Naive thymus-derived CD8-positive, alpha-beta T cell (primary cell): ENCODE measurements around the gene ATP11A. TPM values are rescaled to one million over a fixed set of nuclear protein-coding genes. Genes with fewer than 3 reads are reported as not detected.

Experiments used
- ATAC-seq, 2 donors: fragments of 150-1000 bp; cut with Tn5 transposase in 1 of 2; sonication (Bioruptor Pico), chemical (Tn5 transposase) in 1 of 2; 1 replicate in 1 of 2; 2 replicates in 1 of 2; pipeline ENCODE4 v1.10.0; 2021; ENCODE audit warnings: mild to moderate bottlenecking in 2 of 2, moderate library complexity in 2 of 2
- POLR2A ChIA-PET: fragments of 350-600 bp; sonication (Branson Sonifier 250); formaldehyde crosslinking; loops from one replicate; lab custom pipeline; 2021; ENCODE audit warnings: antibody characterized with exemption; lab: Charles Lee
- DNase-seq, 10 donors: peaks; one replicate each; pipeline versions ENCODE4 v3.0.0 to v3.0.0-alpha.2; 2020 to 2022
- H3K27ac Mint-ChIP-seq, 10 donors: one replicate each; pipeline ENCODE4 v1.8.0; 2020 to 2022; ENCODE audit warnings: mild to moderate bottlenecking in 10 of 10, mixed read lengths in 10 of 10, moderate library complexity in 4 of 10, inconsistent platforms in 1 of 10
- H3K27me3 Mint-ChIP-seq, 5 donors: one replicate each; pipeline ENCODE4 v1.8.0; 2021 to 2022; ENCODE audit warnings: mixed read lengths in 5 of 5
- H3K36me3 Mint-ChIP-seq, 3 donors: one replicate each; pipeline ENCODE4 v1.8.0; 2020 to 2022; ENCODE audit warnings: mixed read lengths in 3 of 3, mild to moderate bottlenecking in 2 of 3, inconsistent platforms in 1 of 3
- H3K4me1 Mint-ChIP-seq, 4 donors: one replicate each; pipeline ENCODE4 v1.8.0; 2021 to 2022; ENCODE audit warnings: mixed read lengths in 4 of 4
- H3K4me3 Mint-ChIP-seq, 10 donors: one replicate each; pipeline ENCODE4 v1.8.0; 2020 to 2022; ENCODE audit warnings: mild to moderate bottlenecking in 10 of 10, mixed read lengths in 10 of 10, moderate library complexity in 6 of 10, inconsistent platforms in 1 of 10
- H3K9me3 Mint-ChIP-seq, 9 donors: one replicate each; pipeline ENCODE4 v1.8.0; 2020 to 2022; ENCODE audit warnings: mixed read lengths in 9 of 9, mild to moderate bottlenecking in 3 of 9, inconsistent platforms in 1 of 9, moderate library complexity in 1 of 9
- polyA plus RNA-seq, 3 donors: library from polyadenylated mRNA; unstranded; fragments of 300-500 nt; fragmentation: Illumina TruSeq; gene quantifications; one replicate each; pipeline ENCODE4 v1.2.3, GENCODE V29; 2021
- total RNA-seq, 8 experiments: library from RNA in 2 of 8; stranded (reverse) in 2 of 8; gene quantifications; one replicate each; pipeline ENCODE4 v1.2.3 and lab custom pipeline; 2021 to 2026

The ATP11A gene
- 10 to 100 TPM; 21.5 to 23.9 TPM for total RNA-seq
- 1 to 10 TPM in 2 of 3 donors, under 1 TPM in 1; 0.76 to 3.1 (median 2.0) TPM for polyA plus RNA-seq
- 7.1 to 29.0 (median 22.1) reads per million in 6 experiments for total RNA-seq (lab: John Stamatoyannopoulos, UW)

GRCh38 chr13:112689303-112690245 is at the start of gene ATP11A:
ATP11A (plus strand) TSS chr13:112690038; CDS start chr13:112690417, 379 bp downstream.
- POLR2A ChIA-PET, result no interaction called here
- no peaks in the 10 kb centered on the region for H3K9me3 Mint-ChIP-seq
- H3K4me1 Mint-ChIP-seq, result peaks cover 18 to 58% (median 50%) of the 10 kb centered on the region in 4 donors
- DNase-seq (peak; percentile 53 to 83 (median 62)), ATAC-seq (peak; percentile 77 to 87)
- H3K27me3 Mint-ChIP-seq, result no peaks in the 10 kb centered on the region
- H3K36me3 Mint-ChIP-seq, result no peaks in the 10 kb centered on the region
- H3K4me3 Mint-ChIP-seq, result peak within 1 kb of the TSS; percentile 81 to 93 (median 90)
- peak within 1 kb of the TSS; percentile 67 to 96 (median 82) for H3K27ac Mint-ChIP-seq

DNA sequence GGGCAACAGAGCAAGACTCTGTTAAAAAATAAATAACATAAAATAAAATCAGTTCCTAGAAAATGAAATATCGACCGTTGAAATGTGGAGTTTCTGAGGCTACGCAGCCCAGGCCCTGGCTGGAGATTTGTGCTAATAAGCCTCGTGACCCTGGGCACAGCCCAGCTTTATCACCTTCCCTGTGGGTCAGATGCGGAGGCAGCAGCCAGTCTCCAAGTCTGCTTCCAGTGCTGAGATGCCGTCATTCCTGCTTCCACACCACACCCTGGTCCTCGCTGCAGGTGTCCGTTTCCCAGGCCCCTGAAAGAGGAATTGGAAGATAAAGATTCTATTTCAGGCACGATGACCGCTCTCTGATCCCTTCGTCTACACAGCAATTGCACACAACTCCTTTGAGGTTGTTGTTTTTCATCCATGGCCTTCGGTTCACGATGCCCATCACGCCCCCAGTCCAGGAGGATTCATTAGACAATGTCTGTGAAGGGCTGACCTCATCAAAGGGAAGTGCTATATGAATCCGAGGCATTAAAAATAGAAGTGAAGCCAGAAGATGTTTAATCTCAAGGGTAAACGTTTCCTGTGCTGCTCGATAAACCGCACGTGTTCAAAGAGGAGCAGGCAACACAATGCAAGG is 48.3 kb upstream of the ATP11A start:
- DNase-seq, result no peak
- Mint-ChIP-seq H3K27ac (no peak overlapping the region), H3K4me1 (peaks cover 0 to 6% (median 3%) of the 10 kb centered on the region in 4 donors), H3K4me3 (no peak overlapping the region), H3K9me3 (no peaks in the 10 kb centered on the region), H3K27me3 (peaks cover 13 to 40% (median 28%) of the 10 kb centered on the region in 5 donors), H3K36me3 (no peaks in the 10 kb centered on the region)
- POLR2A ChIA-PET, result no interaction called here
- no peak for ATAC-seq

DNA sequence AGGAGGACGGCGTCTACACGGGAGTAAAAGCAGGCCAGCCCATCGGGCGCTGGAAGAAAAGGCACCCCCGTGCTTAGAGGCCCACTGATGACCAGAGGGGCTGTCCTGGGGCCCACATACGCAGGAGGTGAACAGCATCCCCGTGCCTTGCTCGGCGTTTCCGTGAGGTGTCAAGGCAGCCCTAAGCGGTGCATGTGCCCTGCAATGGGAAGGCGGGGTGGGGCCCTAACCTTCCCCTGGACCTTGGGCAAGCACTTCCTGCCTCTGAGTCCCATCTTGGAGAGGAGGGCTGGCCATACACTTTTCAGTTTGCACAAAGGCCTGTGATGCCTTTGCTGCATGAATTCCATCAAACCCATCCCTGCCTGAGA is 47.8 kb upstream of the ATP11A start:
- no peak overlapping the region for H3K27ac Mint-ChIP-seq
- no peaks in the 10 kb centered on the region for H3K9me3 Mint-ChIP-seq
- POLR2A ChIA-PET, result no interaction called here
- H3K4me3 Mint-ChIP-seq, result no peak overlapping the region
- H3K27me3 Mint-ChIP-seq, result peaks cover 13 to 36% (median 25%) of the 10 kb centered on the region in 5 donors
- no peak for DNase-seq
- no peak for ATAC-seq
- H3K36me3 Mint-ChIP-seq, result no peaks in the 10 kb centered on the region
- peaks cover 0 to 6% (median 3%) of the 10 kb centered on the region in 4 donors for H3K4me1 Mint-ChIP-seq

- Mint-ChIP-seq H3K36me3 (no peaks in the 10 kb centered on the region), H3K27ac (no peak overlapping the region), H3K9me3 (no peaks in the 10 kb centered on the region), H3K27me3 (peaks cover 9 to 22% (median 16%) of the 10 kb centered on the region in 5 donors), H3K4me3 (no peak overlapping the region), H3K4me1 (peaks cover 0 to 6% (median 3%) of the 10 kb centered on the region in 4 donors)
- DNase-seq, result no peak
- POLR2A ChIA-PET, result no interaction called here
- no peak for ATAC-seq
Measured at GRCh38 chr13:112643759-112644459, 45.9 kb upstream of the ATP11A start.

DNA sequence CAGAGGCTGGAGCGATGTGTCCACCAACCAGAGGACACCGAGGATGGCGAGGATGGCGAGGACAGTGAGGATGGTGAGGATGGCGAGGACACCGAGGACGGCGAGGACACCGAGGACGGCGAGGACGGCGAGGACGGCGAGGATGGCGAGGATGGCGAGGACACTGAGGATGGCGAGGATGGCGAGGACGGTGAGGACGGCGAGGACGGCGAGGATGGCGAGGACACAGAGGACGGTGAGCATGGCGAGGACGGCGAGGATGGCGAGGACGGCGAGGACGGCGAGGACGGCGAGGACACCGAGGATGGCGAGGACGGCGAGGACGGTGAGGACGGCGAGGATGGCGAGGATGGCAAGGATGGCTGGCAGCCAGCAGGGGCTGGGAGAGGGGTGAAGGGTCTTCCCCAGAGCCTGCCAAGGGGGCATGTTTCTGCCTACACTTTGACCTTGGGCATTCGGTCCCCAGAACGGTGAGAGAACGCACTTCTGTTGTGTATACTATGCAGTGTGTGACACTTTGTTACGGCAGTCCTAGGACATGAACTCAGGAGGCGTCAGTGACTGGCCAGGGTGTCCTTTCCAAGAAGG is 44.4 kb upstream of the ATP11A start:
- Mint-ChIP-seq H3K9me3 (no peaks in the 10 kb centered on the region), H3K36me3 (no peaks in the 10 kb centered on the region), H3K27ac (peak overlapping the region in 2 of 10 donors; percentile 40 to 67), H3K4me1 (peaks cover 0 to 4% (median 3%) of the 10 kb centered on the region in 4 donors), H3K4me3 (no peak overlapping the region), H3K27me3 (peaks cover 2 to 13% (median 7%) of the 10 kb centered on the region in 5 donors)
- POLR2A ChIA-PET, result no interaction called here
- ATAC-seq (no peak), DNase-seq (no peak)

GRCh38 chr13:112647256-112647655 is 42.6 kb upstream of the ATP11A start:
- DNase-seq (no peak), ATAC-seq (no peak)
- Mint-ChIP-seq H3K27ac (no peak overlapping the region), H3K4me1 (no peaks in the 10 kb centered on the region), H3K9me3 (no peaks in the 10 kb centered on the region), H3K4me3 (no peak overlapping the region), H3K36me3 (no peaks in the 10 kb centered on the region), H3K27me3 (peaks cover 0 to 8% (median 4%) of the 10 kb centered on the region in 5 donors)
- POLR2A ChIA-PET, result no interaction called here

DNA sequence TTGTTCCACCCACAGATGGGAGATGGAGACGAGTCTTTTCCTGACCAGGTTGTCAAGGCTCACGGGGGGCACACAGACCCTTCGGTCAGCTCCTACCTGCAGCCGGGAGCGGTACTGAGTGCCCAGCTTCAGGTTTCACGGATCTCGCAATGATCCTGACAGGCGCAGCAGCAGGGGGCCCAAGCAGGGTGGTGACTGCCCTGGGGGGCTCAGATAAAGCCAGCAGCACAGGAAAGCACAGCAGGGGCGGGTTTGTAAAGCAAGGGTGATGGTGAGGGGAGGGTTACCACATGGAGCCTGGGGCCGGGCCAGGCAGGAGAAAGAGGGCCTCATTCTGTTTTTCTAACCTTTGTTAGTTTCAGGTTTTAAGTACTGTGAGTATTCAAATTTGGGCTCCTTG is 41.7 kb upstream of the ATP11A start:
- no peaks in the 10 kb centered on the region for H3K9me3 Mint-ChIP-seq
- no peak overlapping the region for H3K4me3 Mint-ChIP-seq
- H3K4me1 Mint-ChIP-seq, result no peaks in the 10 kb centered on the region
- H3K36me3 Mint-ChIP-seq, result no peaks in the 10 kb centered on the region
- peaks cover 0 to 4% (median 0%) of the 10 kb centered on the region in 5 donors for H3K27me3 Mint-ChIP-seq
- POLR2A ChIA-PET, result no interaction called here
- DNase-seq (no peak), ATAC-seq (no peak)
- no peak overlapping the region for H3K27ac Mint-ChIP-seq

- Mint-ChIP-seq H3K4me1 (no peaks in the 10 kb centered on the region), H3K9me3 (no peaks in the 10 kb centered on the region), H3K36me3 (no peaks in the 10 kb centered on the region), H3K4me3 (no peak overlapping the region), H3K27ac (no peak overlapping the region), H3K27me3 (peaks cover 0 to 4% (median 0%) of the 10 kb centered on the region in 5 donors)
- ATAC-seq (no peak), DNase-seq (no peak)
- POLR2A ChIA-PET, result no interaction called here
Measured at GRCh38 chr13:112648966-112649690, 40.7 kb upstream of the ATP11A start.

- Mint-ChIP-seq H3K27me3 (peaks cover 0 to 4% (median 0%) of the 10 kb centered on the region in 5 donors), H3K4me1 (no peaks in the 10 kb centered on the region), H3K4me3 (no peak overlapping the region), H3K27ac (no peak overlapping the region), H3K36me3 (no peaks in the 10 kb centered on the region), H3K9me3 (no peaks in the 10 kb centered on the region)
- DNase-seq, result no peak
- no peak for ATAC-seq
- POLR2A ChIA-PET, result no interaction called here
Measured at GRCh38 chr13:112651311-112651710, 38.5 kb upstream of the ATP11A start.

- H3K27me3 Mint-ChIP-seq, result peaks cover 0 to 4% (median 0%) of the 10 kb centered on the region in 5 donors
- H3K36me3 Mint-ChIP-seq, result no peaks in the 10 kb centered on the region
- DNase-seq (no peak), ATAC-seq (no peak)
- H3K4me1 Mint-ChIP-seq, result no peaks in the 10 kb centered on the region
- H3K9me3 Mint-ChIP-seq, result no peaks in the 10 kb centered on the region
- POLR2A ChIA-PET, result no interaction called here
- no peak overlapping the region for H3K4me3 Mint-ChIP-seq
- no peak overlapping the region for H3K27ac Mint-ChIP-seq
Measured at GRCh38 chr13:112651750-112652511, 37.9 kb upstream of the ATP11A start.

DNA sequence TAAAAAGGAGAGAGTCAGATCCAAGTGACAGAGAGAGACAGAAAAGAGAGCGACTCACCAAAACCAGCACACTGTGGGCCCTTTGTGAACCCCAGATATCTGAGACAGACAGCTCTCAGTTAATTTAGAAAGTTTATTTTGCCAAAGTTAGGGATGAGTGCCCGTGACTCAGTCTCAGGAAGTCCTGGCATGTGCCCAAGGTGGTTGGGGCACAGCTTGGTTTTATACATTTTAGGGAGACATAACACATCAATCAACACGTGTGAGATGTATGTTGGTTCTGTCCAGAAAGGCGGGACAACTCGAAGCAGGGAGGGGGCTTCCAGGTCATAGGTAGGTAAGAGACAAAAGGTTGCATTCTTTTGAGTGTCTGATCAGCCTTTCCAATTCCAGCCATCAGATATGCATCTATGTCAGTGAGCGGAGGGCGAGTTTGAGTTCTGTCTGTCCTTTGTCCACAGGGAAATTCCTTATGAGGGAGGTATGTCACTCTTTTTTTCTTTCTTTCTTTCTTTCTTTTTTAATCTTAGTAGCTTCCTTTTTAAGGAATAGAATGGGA is 37.2 kb upstream of the ATP11A start:
- Mint-ChIP-seq H3K4me3 (no peak overlapping the region), H3K27ac (peak overlapping the region in 1 of 10 donors; percentile 52), H3K27me3 (peaks cover 0 to 4% (median 0%) of the 10 kb centered on the region in 5 donors), H3K36me3 (no peaks in the 10 kb centered on the region), H3K4me1 (no peaks in the 10 kb centered on the region), H3K9me3 (no peaks in the 10 kb centered on the region)
- POLR2A ChIA-PET, result no interaction called here
- DNase-seq (no peak), ATAC-seq (no peak)
